CD14-positive monocyte (primary cell): ENCODE data around the gene XPO6. TPM values are rescaled to one million over a fixed set of nuclear protein-coding genes. Genes with fewer than 3 reads are reported as not detected.

Experiments used
- DNase-seq, 3 donors: peaks; one replicate each; pipeline ENCODE4 v3.0.0-alpha.2; 2011 to 2022
- H2AFZ ChIP-seq: 2 replicates; pipeline ENCODE4 v1.6.0; 2012; ENCODE audit warnings: mild to moderate bottlenecking, low read depth, low read length, inconsistent platforms; ENCODE audit not compliant: insufficient read depth, poor library complexity, severe bottlenecking
- H3K27ac ChIP-seq, 2 donors: 1 replicate in 1 of 2; 2 replicates in 1 of 2; pipeline ENCODE4 v1.5.1; 2012 to 2013; ENCODE audit warnings: low read length in 2 of 2, control low read depth in 1 of 2, inconsistent platforms in 1 of 2, low read depth in 1 of 2, mild to moderate bottlenecking in 1 of 2
- H3K27me3 ChIP-seq, 2 donors: one replicate each; pipeline versions ENCODE4 v1.6.0 to v1.6.1; 2011 to 2013; ENCODE audit warnings: low read length in 2 of 2; ENCODE audit not compliant: control insufficient read depth in 2 of 2, insufficient read depth in 2 of 2
- H3K36me3 ChIP-seq, 2 donors: replicated peaks in 1 of 2; 1 replicate in 1 of 2; 2 replicates in 1 of 2; pipeline versions ENCODE4 v1.5.1 to v1.6.1; 2012 to 2013; ENCODE audit warnings: low read length in 2 of 2, control low read depth in 1 of 2, inconsistent platforms in 1 of 2, mild to moderate bottlenecking in 1 of 2; ENCODE audit not compliant: insufficient read depth in 2 of 2, control insufficient read depth in 1 of 2
- H3K4me1 ChIP-seq, 2 donors: 1 replicate in 1 of 2; 2 replicates in 1 of 2; pipeline versions ENCODE4 v1.5.1 to v1.6.1; 2012 to 2013; ENCODE audit warnings: low read length in 2 of 2, control low read depth in 1 of 2, inconsistent platforms in 1 of 2, mild to moderate bottlenecking in 1 of 2, moderate library complexity in 1 of 2; ENCODE audit not compliant: insufficient read depth in 2 of 2, control insufficient read depth in 1 of 2
- H3K4me2 ChIP-seq: replicated peaks from 2 replicates; pipeline ENCODE3; 2012; ENCODE audit warnings: low read length, moderate library complexity, mild to moderate bottlenecking; ENCODE audit not compliant: poor library complexity, severe bottlenecking; ENCODE audit errors: extremely low read depth
- H3K4me3 ChIP-seq, 3 experiments: fragments of 200-600 bp in 1 of 3; sonication (generic) in 1 of 3; replicated peaks in 1 of 3; 1 replicate in 2 of 3; 2 replicates in 1 of 3; pipeline ENCODE4 v1.5.1; 2011 to 2013; ENCODE audit warnings: low read length in 3 of 3, mild to moderate bottlenecking in 3 of 3, control low read depth in 2 of 3, low read depth in 2 of 3, inconsistent platforms in 1 of 3, moderate library complexity in 1 of 3
- H3K79me2 ChIP-seq: 2 replicates; pipeline ENCODE4 v1.6.0; 2012; ENCODE audit warnings: mild to moderate bottlenecking, control low read depth, inconsistent platforms, low read length, moderate library complexity; ENCODE audit not compliant: insufficient read depth
- H3K9ac ChIP-seq: 2 replicates; pipeline ENCODE4 v1.6.0; 2017; ENCODE audit warnings: low read length, mild to moderate bottlenecking; ENCODE audit not compliant: insufficient read depth, poor library complexity, severe bottlenecking
- H3K9me3 ChIP-seq, 2 donors: replicated peaks in 1 of 2; 1 replicate in 1 of 2; 2 replicates in 1 of 2; pipeline versions ENCODE4 v1.5.1 to v1.6.1; 2012 to 2013; ENCODE audit warnings: low read length in 2 of 2, control low read depth in 1 of 2; ENCODE audit not compliant: control insufficient read depth in 1 of 2, insufficient read depth in 1 of 2
- H4K20me1 ChIP-seq: 2 replicates; pipeline ENCODE4 v1.6.0; 2012; ENCODE audit warnings: mild to moderate bottlenecking, low read length, control low read depth, moderate library complexity; ENCODE audit not compliant: insufficient read depth
- H3K27ac Mint-ChIP-seq, 7 donors: one replicate each; pipeline ENCODE4 v1.8.0; 2020; ENCODE audit warnings: mild to moderate bottlenecking in 7 of 7, mixed read lengths in 7 of 7, moderate library complexity in 6 of 7, inconsistent platforms in 2 of 7
- H3K27me3 Mint-ChIP-seq, 3 donors: one replicate each; pipeline ENCODE4 v1.8.0; 2021 to 2022; ENCODE audit warnings: low read depth in 3 of 3, mild to moderate bottlenecking in 3 of 3, mixed read lengths in 3 of 3, moderate library complexity in 3 of 3, inconsistent platforms in 1 of 3
- H3K36me3 Mint-ChIP-seq, 2 donors: one replicate each; pipeline ENCODE4 v1.8.0; 2020; ENCODE audit warnings: mixed read lengths in 2 of 2, inconsistent platforms in 1 of 2, mild to moderate bottlenecking in 1 of 2
- H3K4me1 Mint-ChIP-seq: one replicate; pipeline ENCODE4 v1.8.0; 2020; ENCODE audit warnings: mild to moderate bottlenecking, mixed read lengths
- H3K4me3 Mint-ChIP-seq, 2 donors: one replicate each; pipeline ENCODE4 v1.8.0; 2020; ENCODE audit warnings: mild to moderate bottlenecking in 2 of 2, mixed read lengths in 2 of 2, moderate library complexity in 1 of 2
- H3K9me3 Mint-ChIP-seq, 7 donors: one replicate each; pipeline ENCODE4 v1.8.0; 2020 to 2022; ENCODE audit warnings: mixed read lengths in 7 of 7, mild to moderate bottlenecking in 6 of 7, moderate library complexity in 6 of 7, inconsistent platforms in 2 of 7
- WGBS: methylation state at CpG from one replicate; pipeline ENCODE4 v1.1.5; 2013; ENCODE audit warnings: missing lambda C conversion rate; ENCODE audit not compliant: insufficient coverage; 5-methylcytosine and 5-hydroxymethylcytosine counted together
- intact Hi-C, 2 donors: fragments of 100-400 bp; cut with micrococcal nuclease; formaldehyde crosslinking; loops; one replicate each; pipeline versions ENCODE4 v1.15.0 to v1.15.1; 2023
- polyA plus RNA-seq, 3 donors: library from polyadenylated mRNA; depleted of rRNA in 1 of 3; unstranded in 2 of 3; stranded (reverse) in 1 of 3; fragments of 300-500 nt in 2 of 3; fragments of >200 nt in 1 of 3; fragmentation: Illumina TruSeq in 2 of 3; gene quantifications; 1 replicate in 2 of 3; 2 replicates in 1 of 3; pipeline ENCODE4 v1.2.3, GENCODE V29; 2012 to 2021
- TF ChIP-seq, protein P1 (sequence below): fragments of 200-600 bp; IDR thresholded peaks from one replicate; pipeline ENCODE4 v1.8.0; 2022; ENCODE audit warnings: antibody characterized with exemption, mild to moderate bottlenecking

Gene XPO6
- polyA plus RNA-seq, 3 donors: 35.7 to 166 (median 38.3) TPM

DNA sequence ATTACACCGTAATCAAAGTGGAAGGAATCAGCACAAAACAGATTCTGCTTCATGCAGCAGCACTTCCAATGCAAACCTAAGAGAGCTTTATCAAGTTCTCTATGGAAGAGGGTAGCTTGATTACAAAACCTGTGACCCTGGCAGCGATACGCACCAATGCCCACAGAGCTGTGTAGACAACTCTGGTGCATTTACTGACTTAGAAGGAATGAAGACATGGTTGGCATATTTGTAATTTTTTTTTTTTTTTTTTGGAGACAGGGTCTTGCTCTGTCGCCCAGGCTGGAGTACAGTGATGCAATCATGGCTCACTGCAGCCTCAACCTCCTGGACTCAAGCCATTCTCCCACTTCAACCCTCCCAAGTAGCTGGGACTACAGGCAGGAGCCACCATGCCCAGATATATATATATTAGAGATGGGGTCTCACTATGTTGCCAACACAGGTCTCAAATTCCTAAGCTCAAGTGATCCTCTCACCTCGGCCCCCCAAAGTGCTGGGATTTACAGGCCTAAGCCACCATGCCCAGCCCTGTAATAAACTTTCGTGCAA, 49.4 kb downstream of the XPO6 start:
- Histone ChIP-seq H3K4me3 (no peak overlapping the region), H3K27me3 (no peaks in the 10 kb centered on the region), H4K20me1 (peaks cover 3% of the 10 kb centered on the region), H3K27ac (peak overlapping the region in 1 of 2 donors; percentile 89), H3K4me1 (peaks cover 79 to 90% of the 10 kb centered on the region in 2 donors), H2AFZ (no peak overlapping the region), H3K36me3 (peaks cover 8 to 13% of the 10 kb centered on the region in 2 donors), H3K9me3 (no peaks in the 10 kb centered on the region), H3K79me2 (peaks cover 61% of the 10 kb centered on the region), H3K9ac (no peak overlapping the region), H3K4me2 (no peak overlapping the region)
- intact Hi-C loops: no loop called here
- peaks cover 87% of the 10 kb centered on the region for H3K4me1 Mint-ChIP-seq
- H3K9me3 Mint-ChIP-seq: no peaks in the 10 kb centered on the region
- peak overlapping the region in 6 of 7 donors; percentile 38 to 98 (median 90) for H3K27ac Mint-ChIP-seq
- WGBS: 26% methylated on average over 2 of the region's 6 CpGs
- TF ChIP-seq, protein P1, sequence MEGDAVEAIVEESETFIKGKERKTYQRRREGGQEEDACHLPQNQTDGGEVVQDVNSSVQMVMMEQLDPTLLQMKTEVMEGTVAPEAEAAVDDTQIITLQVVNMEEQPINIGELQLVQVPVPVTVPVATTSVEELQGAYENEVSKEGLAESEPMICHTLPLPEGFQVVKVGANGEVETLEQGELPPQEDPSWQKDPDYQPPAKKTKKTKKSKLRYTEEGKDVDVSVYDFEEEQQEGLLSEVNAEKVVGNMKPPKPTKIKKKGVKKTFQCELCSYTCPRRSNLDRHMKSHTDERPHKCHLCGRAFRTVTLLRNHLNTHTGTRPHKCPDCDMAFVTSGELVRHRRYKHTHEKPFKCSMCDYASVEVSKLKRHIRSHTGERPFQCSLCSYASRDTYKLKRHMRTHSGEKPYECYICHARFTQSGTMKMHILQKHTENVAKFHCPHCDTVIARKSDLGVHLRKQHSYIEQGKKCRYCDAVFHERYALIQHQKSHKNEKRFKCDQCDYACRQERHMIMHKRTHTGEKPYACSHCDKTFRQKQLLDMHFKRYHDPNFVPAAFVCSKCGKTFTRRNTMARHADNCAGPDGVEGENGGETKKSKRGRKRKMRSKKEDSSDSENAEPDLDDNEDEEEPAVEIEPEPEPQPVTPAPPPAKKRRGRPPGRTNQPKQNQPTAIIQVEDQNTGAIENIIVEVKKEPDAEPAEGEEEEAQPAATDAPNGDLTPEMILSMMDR: no peak
- H3K36me3 Mint-ChIP-seq: peaks cover 35 to 38% of the 10 kb centered on the region in 2 donors
- H3K4me3 Mint-ChIP-seq: no peak overlapping the region
- H3K27me3 Mint-ChIP-seq: peaks cover 0 to 1% (median 0%) of the 10 kb centered on the region in 3 donors
- DNase-seq: no peak

DNA sequence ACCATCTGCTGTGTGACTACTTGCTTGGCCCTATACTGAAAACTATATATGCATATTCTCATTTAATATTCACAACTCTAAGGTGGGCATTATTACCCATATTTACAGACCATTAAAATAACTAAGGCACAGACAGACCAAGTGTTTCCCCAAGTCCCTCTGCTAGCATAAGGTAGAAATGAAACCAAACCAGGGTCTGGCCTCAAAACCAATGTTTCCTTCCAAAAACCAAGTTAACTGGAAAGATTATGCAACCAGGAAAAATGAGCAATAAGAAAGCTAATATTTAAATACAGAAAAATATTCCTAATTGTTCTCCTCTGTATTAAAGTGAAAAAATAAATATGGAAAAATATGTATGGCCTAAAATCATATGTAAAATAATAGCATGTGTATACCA, 50.1 kb downstream of the XPO6 start:
- Histone ChIP-seq H4K20me1 (peaks cover 3% of the 10 kb centered on the region), H3K27ac (peak overlapping the region in 1 of 2 donors; percentile 45), H3K9me3 (no peaks in the 10 kb centered on the region), H3K36me3 (peaks cover 1 to 6% of the 10 kb centered on the region in 2 donors), H3K4me2 (no peak overlapping the region), H3K9ac (no peak overlapping the region), H3K4me1 (peaks cover 76 to 90% of the 10 kb centered on the region in 2 donors), H3K79me2 (peaks cover 67% of the 10 kb centered on the region), H3K4me3 (no peak overlapping the region), H2AFZ (no peak overlapping the region), H3K27me3 (no peaks in the 10 kb centered on the region)
- Mint-ChIP-seq H3K36me3 (peaks cover 31 to 34% of the 10 kb centered on the region in 2 donors), H3K27ac (peak overlapping the region in 6 of 7 donors; percentile 19 to 85 (median 35)), H3K4me3 (no peak overlapping the region), H3K4me1 (peaks cover 85% of the 10 kb centered on the region), H3K9me3 (no peaks in the 10 kb centered on the region), H3K27me3 (no peaks in the 10 kb centered on the region)
- intact Hi-C loops: no loop called here
- DNase-seq: no peak
- TF ChIP-seq, protein P1: no peak
